ENCODE data around the gene PARP3.
"Not testable (repeated sequence)": the region's sequence is repeated elsewhere in the genome, so short reads cannot be mapped to it uniquely, and the experiment has no call there.

PARP3 gene

GRCh38 chr3:51927061-51927977 lies 14.8 kb upstream of the PARP3 start:
- Histone ChIP-seq H3K4ac (ENCODE audit: low read depth, low read length) (no peak overlapping the region), H3K9ac (ENCODE audit: low read length) (no peak overlapping the region), H3K18ac (ENCODE audit: low read length) (no peak overlapping the region), H3K4me1 (ENCODE audit: control insufficient read depth, low read depth, low read length) (no peaks in the 10 kb centered on the region), H2AK5ac (ENCODE audit: low read length) (no peak overlapping the region), H4K5ac (ENCODE audit: low read length) (no peak overlapping the region), H2BK5ac (ENCODE audit: low read length) (no peak overlapping the region), H2BK120ac (ENCODE audit: low read depth, low read length) (no peak overlapping the region), H3K56ac (ENCODE audit: low read length) (no peak overlapping the region), H3K36me3 (ENCODE audit: control insufficient read depth, insufficient read depth, low read length) (no peaks in the 10 kb centered on the region), H3K27me3 (ENCODE audit: insufficient read depth, low read length, poor library complexity) (no peaks in the 10 kb centered on the region), H3K79me1 (ENCODE audit: low read length) (no peaks in the 10 kb centered on the region), H3K27ac (ENCODE audit: low read depth, low read length) (no peak overlapping the region), H3K23ac (ENCODE audit: low read length) (no peak overlapping the region), H4K8ac (ENCODE audit: low read depth, low read length) (no peak overlapping the region), H2BK15ac (replicated peaks; ENCODE audit: low read depth) (no peak overlapping the region), H3K79me2 (ENCODE audit: control insufficient read depth, insufficient read depth, low read length) (no peaks in the 10 kb centered on the region), H3K4me3 (ENCODE audit: low read length) (no peak overlapping the region), H3K4me2 (ENCODE audit: low read length) (no peak overlapping the region)
- no peak for DNase-seq
- no CpG with 5 or more reads among the region's 5 CpGs for WGBS (ENCODE audit: extremely low coverage, insufficient coverage, low lambda C conversion rate)

GRCh38 chr3:51928438-51928837 lies 13.7 kb upstream of the PARP3 start:
- no CpG with 5 or more reads among the region's 7 CpGs for WGBS (ENCODE audit: extremely low coverage, insufficient coverage, low lambda C conversion rate)
- Histone ChIP-seq H3K79me2 (ENCODE audit: control insufficient read depth, insufficient read depth, low read length) (no peaks in the 10 kb centered on the region), H4K5ac (ENCODE audit: low read length) (no peak overlapping the region), H4K8ac (ENCODE audit: low read depth, low read length) (no peak overlapping the region), H3K27ac (ENCODE audit: low read depth, low read length) (no peak overlapping the region), H3K56ac (ENCODE audit: low read length) (no peak overlapping the region), H3K4me3 (ENCODE audit: low read length) (no peak overlapping the region), H3K4me1 (ENCODE audit: control insufficient read depth, low read depth, low read length) (no peaks in the 10 kb centered on the region), H3K23ac (ENCODE audit: low read length) (no peak overlapping the region), H2AK5ac (ENCODE audit: low read length) (no peak overlapping the region), H2BK5ac (ENCODE audit: low read length) (no peak overlapping the region), H3K36me3 (ENCODE audit: control insufficient read depth, insufficient read depth, low read length) (peaks cover 3% of the 10 kb centered on the region), H3K4ac (ENCODE audit: low read depth, low read length) (no peak overlapping the region), H2BK15ac (replicated peaks; ENCODE audit: low read depth) (no peak overlapping the region), H3K79me1 (ENCODE audit: low read length) (no peaks in the 10 kb centered on the region), H3K9ac (ENCODE audit: low read length) (no peak overlapping the region), H3K18ac (ENCODE audit: low read length) (no peak overlapping the region), H2BK120ac (ENCODE audit: low read depth, low read length) (no peak overlapping the region), H3K4me2 (ENCODE audit: low read length) (no peak overlapping the region), H3K27me3 (ENCODE audit: insufficient read depth, low read length, poor library complexity) (no peaks in the 10 kb centered on the region)
- DNase-seq, result no peak

GRCh38 chr3:51928981-51929380 lies 13.2 kb upstream of the PARP3 start:
- DNase-seq; H3K18ac ChIP-seq (ENCODE audit: low read length); H2BK5ac ChIP-seq (ENCODE audit: low read length); H2BK120ac ChIP-seq (ENCODE audit: low read depth, low read length); H3K4me1 ChIP-seq (ENCODE audit: control insufficient read depth, low read depth, low read length); H3K36me3 ChIP-seq (ENCODE audit: control insufficient read depth, insufficient read depth, low read length); H4K5ac ChIP-seq (ENCODE audit: low read length); H3K23ac ChIP-seq (ENCODE audit: low read length); H3K4ac ChIP-seq (ENCODE audit: low read depth, low read length); H3K79me1 ChIP-seq (ENCODE audit: low read length); H3K27me3 ChIP-seq (ENCODE audit: insufficient read depth, low read length, poor library complexity); H3K4me3 ChIP-seq (ENCODE audit: low read length); H3K4me2 ChIP-seq (ENCODE audit: low read length); H3K27ac ChIP-seq (ENCODE audit: low read depth, low read length); H3K56ac ChIP-seq (ENCODE audit: low read length); H2AK5ac ChIP-seq (ENCODE audit: low read length); H3K79me2 ChIP-seq (ENCODE audit: control insufficient read depth, insufficient read depth, low read length); H2BK15ac ChIP-seq (replicated peaks; ENCODE audit: low read depth); H3K9ac ChIP-seq (ENCODE audit: low read length); H4K8ac ChIP-seq (ENCODE audit: low read depth, low read length): not testable (repeated sequence)
- WGBS (ENCODE audit: extremely low coverage, insufficient coverage, low lambda C conversion rate), result no CpG with 5 or more reads among the region's 3 CpGs

GRCh38 chr3:51929420-51930003 lies 12.7 kb upstream of the PARP3 start:
- Histone ChIP-seq H3K36me3 (ENCODE audit: control insufficient read depth, insufficient read depth, low read length) (peaks cover 10% of the 10 kb centered on the region), H3K4ac (ENCODE audit: low read depth, low read length) (no peak overlapping the region), H3K79me2 (ENCODE audit: control insufficient read depth, insufficient read depth, low read length) (no peaks in the 10 kb centered on the region), H3K27ac (ENCODE audit: low read depth, low read length) (no peak overlapping the region), H4K5ac (ENCODE audit: low read length) (no peak overlapping the region), H4K8ac (ENCODE audit: low read depth, low read length) (no peak overlapping the region), H3K9ac (ENCODE audit: low read length) (no peak overlapping the region), H2AK5ac (ENCODE audit: low read length) (no peak overlapping the region), H3K27me3 (ENCODE audit: insufficient read depth, low read length, poor library complexity) (no peaks in the 10 kb centered on the region), H3K4me1 (ENCODE audit: control insufficient read depth, low read depth, low read length) (no peaks in the 10 kb centered on the region), H2BK5ac (ENCODE audit: low read length) (no peak overlapping the region), H3K23ac (ENCODE audit: low read length) (no peak overlapping the region), H2BK15ac (replicated peaks; ENCODE audit: low read depth) (no peak overlapping the region), H2BK120ac (ENCODE audit: low read depth, low read length) (no peak overlapping the region), H3K79me1 (ENCODE audit: low read length) (no peaks in the 10 kb centered on the region), H3K4me3 (ENCODE audit: low read length) (no peak overlapping the region), H3K4me2 (ENCODE audit: low read length) (no peak overlapping the region), H3K18ac (ENCODE audit: low read length) (no peak overlapping the region), H3K56ac (ENCODE audit: low read length) (no peak overlapping the region)
- peak; percentile 46 for DNase-seq
- no CpG with 5 or more reads among the region's 5 CpGs for WGBS (ENCODE audit: extremely low coverage, insufficient coverage, low lambda C conversion rate)

GRCh38 chr3:51930439-51930838 lies 11.7 kb upstream of the PARP3 start:
- H3K18ac ChIP-seq (ENCODE audit: low read length), result no peak overlapping the region
- no CpG with 5 or more reads among the region's 1 CpG for WGBS (ENCODE audit: extremely low coverage, insufficient coverage, low lambda C conversion rate)
- no peak overlapping the region for H3K4me2 ChIP-seq (ENCODE audit: low read length)
- no peak overlapping the region for H3K4ac ChIP-seq (ENCODE audit: low read depth, low read length)
- H4K5ac ChIP-seq (ENCODE audit: low read length), result no peak overlapping the region
- no peak overlapping the region for H2BK15ac ChIP-seq (replicated peaks; ENCODE audit: low read depth)
- DNase-seq, result no peak
- H4K8ac ChIP-seq (ENCODE audit: low read depth, low read length), result no peak overlapping the region
- H3K4me1 ChIP-seq (ENCODE audit: control insufficient read depth, low read depth, low read length), result no peaks in the 10 kb centered on the region
- H3K79me2 ChIP-seq (ENCODE audit: control insufficient read depth, insufficient read depth, low read length), result no peaks in the 10 kb centered on the region
- H3K56ac ChIP-seq (ENCODE audit: low read length), result no peak overlapping the region
- no peak overlapping the region for H3K9ac ChIP-seq (ENCODE audit: low read length)
- no peak overlapping the region for H3K23ac ChIP-seq (ENCODE audit: low read length)
- H2BK120ac ChIP-seq (ENCODE audit: low read depth, low read length), result no peak overlapping the region
- H3K79me1 ChIP-seq (ENCODE audit: low read length), result peaks cover under 1% of the 10 kb centered on the region
- no peaks in the 10 kb centered on the region for H3K27me3 ChIP-seq (ENCODE audit: insufficient read depth, low read length, poor library complexity)
- no peak overlapping the region for H2AK5ac ChIP-seq (ENCODE audit: low read length)
- no peak overlapping the region for H2BK5ac ChIP-seq (ENCODE audit: low read length)
- peaks cover 16% of the 10 kb centered on the region for H3K36me3 ChIP-seq (ENCODE audit: control insufficient read depth, insufficient read depth, low read length)
- H3K4me3 ChIP-seq (ENCODE audit: low read length), result no peak overlapping the region
- no peak overlapping the region for H3K27ac ChIP-seq (ENCODE audit: low read depth, low read length)
